ENCODE results near the gene MED25. TPM values are rescaled to one million over a fixed set of nuclear protein-coding genes. Genes with fewer than 3 reads are reported as not detected.

The MED25 gene
- total and polyA plus RNA-seq, 2 of the 4 experiments (the other 2 are of a cell fraction): 4.7 to 38.5 TPM

DNA sequence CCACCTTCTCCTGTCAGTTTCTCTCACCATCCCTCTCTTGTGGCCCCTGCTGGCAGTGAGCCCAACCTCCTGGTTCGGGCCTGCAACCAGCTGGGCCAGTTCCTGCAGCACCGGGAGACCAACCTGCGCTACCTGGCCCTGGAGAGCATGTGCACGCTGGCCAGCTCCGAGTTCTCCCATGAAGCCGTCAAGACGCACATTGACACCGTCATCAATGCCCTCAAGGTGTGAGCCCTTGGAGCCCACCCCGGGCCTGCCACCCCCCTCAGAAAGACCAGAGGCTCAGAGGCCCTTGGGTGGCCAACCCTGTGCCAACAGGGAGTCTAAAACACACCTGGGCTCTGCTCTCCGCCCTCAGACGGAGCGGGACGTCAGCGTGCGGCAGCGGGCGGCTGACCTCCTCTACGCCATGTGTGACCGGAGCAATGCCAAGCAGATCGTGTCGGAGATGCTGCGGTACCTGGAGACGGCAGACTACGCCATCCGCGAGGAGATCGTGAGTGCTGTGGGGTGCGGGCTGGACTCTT lies 18.8 kb upstream of the MED25 start:
- Histone ChIP-seq H3K36me3 (ENCODE audit: control insufficient read depth, insufficient read depth, low read length) (peaks cover 66% of the 10 kb centered on the region), H3K27ac (ENCODE audit: insufficient read depth, low read length) (no peak overlapping the region), H4K8ac (ENCODE audit: low read depth in 2 of 2, low read length in 2 of 2) (no peak overlapping the region), H3K27me3 (ENCODE audit: control insufficient read depth, insufficient read depth, low read length) (no peaks in the 10 kb centered on the region), H3K14ac (replicated peaks; ENCODE audit: low read depth, low read length) (no peak overlapping the region), H3K9me1 (ENCODE audit: insufficient read depth, low read length) (0 out of 2 replicates have a peak, but pooled peaks cover 4% of the 10 kb centered on the region), H2BK15ac (ENCODE audit: low read depth, low read length) (no peak overlapping the region), H3K4me3 (ENCODE audit: insufficient read depth, low read depth, low read length) (no peak overlapping the region), H3K4me2 (ENCODE audit: low read depth, low read length) (no peak overlapping the region), H2AK5ac (ENCODE audit: low read depth, low read length) (no peak overlapping the region), H3K9ac (ENCODE audit: low read depth, low read length) (no peak overlapping the region), H4K5ac (ENCODE audit: low read depth, low read length) (no peak overlapping the region), H3K56ac (ENCODE audit: extremely low read depth, insufficient read depth, low read length) (no peak overlapping the region), H2AFZ (replicated peaks; ENCODE audit: low read length, poor library complexity) (no peak overlapping the region), H2BK20ac (ENCODE audit: low read depth, low read length) (no peak overlapping the region), H3K18ac (ENCODE audit: low read depth, low read length) (no peak overlapping the region), H3K79me1 (ENCODE audit: low read depth in 1 of 2, low read length in 2 of 2) (peaks cover 8 to 27% of the 10 kb centered on the region in 2 experiments; a peak in 3 of 4 replicates), H4K20me1 (ENCODE audit: insufficient read depth, low read length) (peaks cover 15% of the 10 kb centered on the region), H3K23ac (ENCODE audit: low read depth, low read length) (no peak overlapping the region), H2BK120ac (ENCODE audit: low read depth, low read length) (no peak overlapping the region), H3K9me3 (ENCODE audit: control insufficient read depth, insufficient read depth, low read length) (no peaks in the 10 kb centered on the region), H2AK9ac (replicated peaks; ENCODE audit: low read depth, low read length, poor library complexity) (no peak overlapping the region), H3K4ac (ENCODE audit: low read depth, low read length) (no peak overlapping the region), H4K91ac (ENCODE audit: insufficient read depth, low read depth, low read length) (no peak overlapping the region), H3K4me1 (ENCODE audit: control insufficient read depth, insufficient read depth, low read length) (no peaks in the 10 kb centered on the region; the same call in 1 of the 2 replicates), H2BK5ac (ENCODE audit: low read depth, low read length, poor library complexity, severe bottlenecking) (no peak overlapping the region)
- dilution Hi-C loops (cut with HindIII; ENCODE audit: low sequenced_read_pairs, unreplicated experiment): no loop called here
- TF ChIP-seq NFE2L2 (IDR thresholded peaks at IDR 0.05; ENCODE audit: low read depth, low read length) (no peak), CEBPB (IDR thresholded peaks at IDR 0.05; ENCODE audit: low read depth, low read length) (no peak), MAFK (IDR thresholded peaks at IDR 0.05; ENCODE audit: low read depth, low read length) (no peak), CTCF (conservative IDR thresholded peaks at IDR 0.05; ENCODE audit: low read depth, low read length) (no peak), RCOR1 (IDR thresholded peaks at IDR 0.05; ENCODE audit: insufficient replicate concordance, low read length) (no peak), BHLHE40 (IDR thresholded peaks at IDR 0.05; ENCODE audit: low read depth, low read length) (no peak), RAD21 (IDR thresholded peaks at IDR 0.05; ENCODE audit: low read length) (no peak)
- intact Hi-C loops (cut with micrococcal nuclease): no loop called here
- ATAC-seq (ENCODE audit: low read depth) (no peak), DNase-seq (no peak)
- in situ Hi-C loops (cut with MboI; ENCODE audit: low sequenced_read_pairs): no loop called here
- BruUV-seq (replicated peaks): TSS peak; percentile 38
- POLR2A ChIA-PET (ENCODE audit: unreplicated experiment): no interaction called here
- CTCF ChIA-PET: no interaction called here
- WGBS, 2 experiments (ENCODE audit: extremely low coverage in 2 of 2, insufficient read length in 1 of 2): 92% methylated on average over 26 of the region's 28 CpGs; no CpG with 5 or more reads in 1 of the 2 experiments

Measured in IMR-90 (cell line).